ACHN (cell line): ENCODE measurements around the gene CP.
"Not testable (repeated sequence)": the region's sequence is repeated elsewhere in the genome, so short reads cannot be mapped to it uniquely, and the experiment has no call there.

ENCODE experiments used
- DNase-seq: peaks from one replicate; pipeline ENCODE4 v3.0.0-alpha.2; 2015
- in situ Hi-C: cut with HindIII; loops from 2 replicates; pipeline ENCODE4 v1.10.0; 2017; ENCODE audit warnings: low sequenced_read_pairs, low pct_ligation_motif_present, low pct_unique_long_range_greater_than_20kb

The CP gene

DNA sequence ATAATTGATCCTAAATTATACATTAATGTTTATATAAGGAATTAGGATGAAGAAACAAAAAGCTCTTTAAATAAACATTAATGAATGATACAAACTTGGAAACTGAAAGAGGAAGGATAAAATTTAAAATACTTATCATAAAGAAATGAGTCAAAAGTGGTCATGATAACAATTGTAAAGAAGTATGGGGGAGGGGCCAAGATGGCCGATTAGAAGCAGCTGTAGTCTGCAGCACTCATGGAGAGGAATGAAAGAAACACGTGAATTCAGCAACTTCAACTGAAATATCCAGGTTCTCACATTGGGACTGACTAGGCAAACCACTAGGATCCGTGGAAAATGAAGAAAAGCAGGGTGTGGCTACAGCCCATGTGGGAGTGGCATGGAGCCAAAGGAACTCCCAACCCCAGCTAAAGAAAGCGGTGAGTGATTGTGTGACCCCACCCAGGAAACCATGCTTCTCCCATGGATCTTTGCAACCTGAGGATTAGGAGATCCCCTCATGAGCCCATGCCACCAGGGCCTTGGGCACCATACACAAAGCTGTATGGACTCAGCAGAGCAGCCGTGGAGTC is 13.1 kb upstream of the CP start:
- DNase-seq: no peak

DNA sequence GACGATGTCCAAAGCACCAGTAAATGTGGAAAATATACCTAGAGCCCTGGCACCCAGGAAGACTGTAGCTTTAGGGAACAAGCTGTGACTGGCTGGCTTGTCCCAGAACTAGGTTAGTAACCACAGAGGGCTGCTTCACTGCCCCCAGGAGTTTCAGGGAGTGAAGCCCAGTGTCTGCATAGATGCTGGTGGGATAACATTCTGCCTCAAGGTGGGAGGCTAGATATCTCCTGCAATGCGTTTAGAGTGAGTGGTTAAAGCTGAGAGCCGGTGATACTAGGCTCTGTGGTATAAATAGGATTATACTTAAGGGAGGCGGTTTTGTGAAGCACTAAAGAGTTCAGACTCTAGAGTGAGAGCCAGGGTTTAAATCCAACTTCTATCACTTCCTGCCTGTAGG is 11.7 kb upstream of the CP start:
- DNase-seq: no peak
- in situ Hi-C loops: no loop called here

More for the DNA sequence above, 13.1 kb upstream of the CP start:
- in situ Hi-C loops: no loop called here

- in situ Hi-C loops: no loop called here
- DNase-seq: no peak
Measured at GRCh38 chr3:149231871-149232270, 10.2 kb upstream of the CP start.

DNA sequence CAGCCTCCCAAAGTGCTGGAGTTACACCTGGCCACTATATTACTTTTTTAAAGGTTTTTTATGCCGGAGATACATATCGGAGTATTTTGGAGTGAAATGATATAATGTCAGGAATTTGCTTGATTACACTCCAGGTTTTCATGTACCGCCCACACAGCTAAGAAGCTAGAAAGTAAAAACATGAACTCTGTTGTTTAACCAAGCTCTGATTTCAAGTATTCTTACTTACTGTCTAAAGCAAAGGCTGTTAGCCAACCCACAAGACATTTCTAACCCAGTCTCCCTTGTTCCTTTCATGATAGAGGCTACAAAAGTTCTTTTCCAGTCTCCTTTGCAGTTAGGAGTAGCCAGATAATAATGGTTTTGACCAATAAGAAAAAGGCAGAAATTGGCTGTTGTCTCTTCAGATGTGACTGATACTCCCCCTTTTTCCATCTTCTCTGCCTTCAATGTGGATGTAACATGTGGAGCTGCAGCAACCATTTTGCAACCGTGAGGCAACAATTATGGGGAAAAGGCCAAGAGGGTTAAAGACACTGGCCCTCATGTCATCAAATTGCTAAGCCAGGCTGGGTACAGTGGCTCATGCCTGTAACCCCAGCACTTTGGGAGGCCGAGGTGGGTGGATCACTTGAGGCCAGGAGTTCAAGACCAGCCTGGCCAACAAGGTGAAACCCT is 6.1 kb upstream of the CP start:
- DNase-seq: no peak
- in situ Hi-C loops: no loop called here

DNA sequence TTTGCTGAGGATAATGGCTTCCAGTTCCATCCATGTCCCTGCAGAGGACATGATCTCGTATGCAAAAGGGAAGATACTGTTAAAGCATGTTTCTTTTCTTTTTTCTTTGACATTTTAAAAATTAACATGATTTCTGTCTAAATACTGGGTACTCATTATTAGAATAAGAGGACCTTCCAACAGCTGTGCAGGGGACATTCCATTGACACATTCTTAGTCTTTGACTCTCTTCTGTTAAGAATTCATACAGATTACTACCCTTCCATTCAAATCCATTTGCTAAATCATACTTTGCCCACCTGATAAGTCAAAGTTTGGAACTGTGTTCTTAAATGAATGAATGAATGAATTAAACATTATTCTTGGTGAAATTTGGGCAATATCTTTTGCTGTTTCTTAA is 5.1 kb upstream of the CP start:
- DNase-seq: peak; percentile 8
- in situ Hi-C loops: no loop called here

GRCh38 chr3:149224736-149225594 is 3.3 kb upstream of the CP start:
- in situ Hi-C loops: no loop called here
- peak; percentile 84 for DNase-seq

DNA sequence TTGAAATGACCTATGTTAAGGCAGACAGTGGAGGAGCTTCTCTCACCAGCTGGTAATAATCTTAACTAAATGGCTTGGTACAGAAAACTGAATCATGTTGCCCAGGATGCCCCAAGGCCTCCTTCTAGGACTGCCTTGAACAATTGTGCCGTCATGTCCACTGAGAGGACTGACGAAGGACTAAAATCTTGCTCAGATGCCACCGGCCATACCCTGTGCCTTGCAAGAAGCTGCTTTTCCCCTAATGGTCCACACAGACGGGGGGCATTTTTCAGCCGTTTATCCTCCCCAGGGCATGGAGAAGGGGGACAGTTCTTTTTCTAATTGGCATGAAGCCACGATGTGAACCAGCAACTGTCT is 1.8 kb upstream of the CP start:
- in situ Hi-C loops: no loop called here
- DNase-seq: no peak

- DNase-seq, in situ Hi-C loops: not testable (repeated sequence)
Measured at GRCh38 chr3:149219380-149220121, 2.1 kb downstream of the CP start.

DNA sequence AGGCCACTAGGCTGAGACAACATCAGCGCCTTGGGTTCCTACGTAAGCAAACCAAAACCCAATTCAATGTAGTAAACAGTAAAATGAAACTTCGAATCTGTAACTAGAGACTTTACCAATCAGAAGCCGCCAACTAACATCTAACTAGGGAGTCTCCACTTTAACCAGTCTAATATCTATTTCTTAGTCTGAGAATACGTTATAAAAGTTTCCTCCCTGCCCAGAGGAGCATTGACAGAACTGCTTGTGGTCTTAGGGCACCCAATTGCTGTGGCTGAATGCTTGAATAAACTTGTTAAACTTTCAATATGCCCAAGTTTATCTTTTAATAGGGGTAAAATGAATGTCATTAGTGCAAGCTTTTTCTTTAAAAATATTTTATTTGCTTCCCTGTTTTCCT is 4.3 kb downstream of the CP start:
- no peak for DNase-seq

DNA sequence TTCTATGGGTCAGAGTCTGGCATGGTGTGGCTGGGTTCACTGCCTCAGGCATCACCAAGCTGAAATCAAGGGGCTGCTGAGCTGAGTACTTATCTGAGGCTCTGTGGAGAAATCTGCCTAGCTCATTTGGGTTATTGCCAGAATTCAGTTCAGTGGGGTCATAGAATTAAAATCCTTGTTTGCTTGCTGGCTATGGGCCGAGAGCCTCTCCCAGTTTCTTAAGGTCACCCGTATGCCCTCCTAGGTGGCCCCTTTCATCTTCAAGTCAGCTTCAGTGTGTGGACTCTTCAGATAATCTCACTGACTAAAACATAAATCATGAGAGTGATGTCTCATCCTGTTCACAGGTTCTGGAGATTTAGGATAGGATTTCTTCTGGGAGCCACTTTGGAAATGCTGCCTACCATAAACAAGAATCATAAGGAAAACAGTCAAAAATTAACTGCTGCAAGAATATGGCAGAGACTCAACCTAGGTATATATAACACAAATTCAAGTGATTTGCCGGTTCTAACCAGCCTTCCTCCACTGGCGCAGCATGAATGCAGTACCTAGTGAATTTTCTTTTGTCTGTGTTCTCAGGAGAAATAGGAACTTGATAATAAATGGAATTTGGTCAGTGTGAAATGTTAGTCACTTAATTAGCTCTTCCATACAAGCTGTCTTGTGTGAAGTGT is 5.3 kb downstream of the CP start:
- in situ Hi-C loops: no loop called here
- DNase-seq: no peak

More for the DNA sequence above, 4.3 kb downstream of the CP start:
- in situ Hi-C loops: no loop called here

DNA sequence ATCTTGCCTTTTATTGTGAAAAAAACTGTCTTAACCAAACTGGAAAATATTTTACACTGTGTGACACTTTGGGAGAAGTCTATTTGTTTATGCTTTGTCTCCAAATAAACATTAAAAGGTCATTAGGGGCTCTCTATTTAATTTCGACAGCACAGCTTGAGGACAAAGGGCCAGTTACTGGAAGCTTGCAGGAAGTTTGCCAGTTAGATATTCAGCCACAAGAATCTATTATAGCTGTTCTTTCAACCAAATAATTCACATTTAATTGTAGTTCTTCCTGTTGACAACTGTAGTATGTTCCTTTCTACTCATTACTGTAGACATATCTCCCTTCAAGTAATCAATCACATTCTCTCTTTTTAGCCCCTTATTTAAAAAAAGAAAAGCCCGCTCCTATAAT is 6.1 kb downstream of the CP start:
- no peak for DNase-seq
- in situ Hi-C loops: no loop called here

GRCh38 chr3:149214702-149215101 is 6.9 kb downstream of the CP start:
- in situ Hi-C loops: no loop called here
- no peak for DNase-seq

DNA sequence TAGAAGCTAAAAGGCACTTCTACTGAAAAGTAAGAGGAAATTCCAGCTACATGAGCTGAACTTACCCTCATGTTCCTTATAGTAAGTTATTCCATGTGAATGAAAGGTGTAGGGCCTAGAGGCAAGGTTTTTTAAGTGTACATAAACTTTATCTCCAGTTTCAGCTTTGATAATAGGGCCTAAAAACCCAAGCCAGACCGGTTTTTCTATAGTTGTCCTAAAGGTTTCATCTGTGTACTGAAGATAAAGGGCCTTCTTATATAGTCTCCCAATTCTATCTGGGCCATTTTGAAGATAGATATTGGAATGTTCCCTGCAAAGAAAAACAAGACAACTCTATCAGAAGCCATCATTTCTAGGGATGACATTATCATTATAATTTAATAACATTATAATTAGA is 9.2 kb downstream of the CP start:
- in situ Hi-C loops: no loop called here
- no peak for DNase-seq

DNA sequence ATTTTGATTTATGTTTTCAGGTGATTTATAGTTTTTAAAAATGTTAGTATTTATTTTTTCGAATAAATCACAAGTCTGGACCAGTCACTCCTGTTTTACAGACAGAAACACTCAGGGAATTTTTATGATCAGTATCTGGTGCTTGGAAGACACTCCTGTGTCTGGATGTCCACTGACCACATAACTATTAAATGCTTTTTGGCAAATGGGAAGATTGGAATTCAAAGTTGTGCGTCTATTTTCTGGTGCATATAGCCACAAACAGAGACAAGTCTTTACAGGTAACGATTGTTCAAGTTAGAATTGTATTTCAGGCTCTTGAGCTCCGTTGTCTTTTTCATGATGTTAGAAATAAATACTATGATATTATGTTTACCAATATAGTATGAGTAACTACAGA is 12.2 kb downstream of the CP start:
- in situ Hi-C loops: no loop called here
- no peak for DNase-seq

DNA sequence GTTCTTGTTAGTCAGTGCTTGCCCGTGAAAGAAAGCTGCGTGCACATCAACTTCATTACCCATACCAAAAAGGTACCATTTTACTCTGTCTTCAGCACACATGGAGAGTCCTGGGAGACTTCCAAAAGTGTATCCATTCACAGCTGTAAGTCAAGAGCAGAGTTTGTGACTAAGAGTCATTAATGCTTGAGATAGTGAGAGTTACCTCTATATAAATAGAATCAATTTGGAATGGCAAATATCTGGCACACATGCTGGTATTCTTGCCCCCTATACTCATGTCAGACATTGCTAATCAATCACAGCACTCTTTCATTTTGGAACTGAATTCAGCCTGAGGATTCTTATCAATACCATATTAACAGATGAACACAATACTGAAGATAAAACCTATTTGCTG is 14.2 kb downstream of the CP start:
- in situ Hi-C loops: no loop called here
- DNase-seq: no peak

- in situ Hi-C loops: no loop called here
- no peak for DNase-seq
Measured at GRCh38 chr3:149204390-149204991, 17.1 kb downstream of the CP start.

GRCh38 chr3:149203758-149204157 is 17.9 kb downstream of the CP start:
- in situ Hi-C loops: no loop called here
- DNase-seq: no peak

DNA sequence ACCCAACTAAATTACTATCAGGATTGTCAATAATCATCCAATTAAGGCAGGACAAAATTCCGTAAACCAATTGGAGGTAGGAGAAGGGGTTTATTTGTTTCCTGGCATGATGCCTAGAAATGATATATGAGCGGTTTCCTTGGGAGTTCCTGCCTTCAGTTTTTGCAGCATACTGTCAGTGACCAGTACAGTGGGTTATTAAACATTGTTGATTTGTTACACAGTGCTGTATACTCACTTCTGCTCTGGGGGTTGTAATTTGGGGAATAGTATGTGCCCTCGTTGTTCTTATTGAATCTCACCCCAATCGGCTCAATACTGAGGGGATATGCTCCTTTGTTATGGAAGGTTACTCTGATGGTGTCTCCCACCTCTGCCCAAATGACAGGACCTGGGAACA is 22.2 kb downstream of the CP start:
- in situ Hi-C loops: no loop called here
- no peak for DNase-seq
